ENCODE data around the gene JMJD7.

The JMJD7 gene

DNA sequence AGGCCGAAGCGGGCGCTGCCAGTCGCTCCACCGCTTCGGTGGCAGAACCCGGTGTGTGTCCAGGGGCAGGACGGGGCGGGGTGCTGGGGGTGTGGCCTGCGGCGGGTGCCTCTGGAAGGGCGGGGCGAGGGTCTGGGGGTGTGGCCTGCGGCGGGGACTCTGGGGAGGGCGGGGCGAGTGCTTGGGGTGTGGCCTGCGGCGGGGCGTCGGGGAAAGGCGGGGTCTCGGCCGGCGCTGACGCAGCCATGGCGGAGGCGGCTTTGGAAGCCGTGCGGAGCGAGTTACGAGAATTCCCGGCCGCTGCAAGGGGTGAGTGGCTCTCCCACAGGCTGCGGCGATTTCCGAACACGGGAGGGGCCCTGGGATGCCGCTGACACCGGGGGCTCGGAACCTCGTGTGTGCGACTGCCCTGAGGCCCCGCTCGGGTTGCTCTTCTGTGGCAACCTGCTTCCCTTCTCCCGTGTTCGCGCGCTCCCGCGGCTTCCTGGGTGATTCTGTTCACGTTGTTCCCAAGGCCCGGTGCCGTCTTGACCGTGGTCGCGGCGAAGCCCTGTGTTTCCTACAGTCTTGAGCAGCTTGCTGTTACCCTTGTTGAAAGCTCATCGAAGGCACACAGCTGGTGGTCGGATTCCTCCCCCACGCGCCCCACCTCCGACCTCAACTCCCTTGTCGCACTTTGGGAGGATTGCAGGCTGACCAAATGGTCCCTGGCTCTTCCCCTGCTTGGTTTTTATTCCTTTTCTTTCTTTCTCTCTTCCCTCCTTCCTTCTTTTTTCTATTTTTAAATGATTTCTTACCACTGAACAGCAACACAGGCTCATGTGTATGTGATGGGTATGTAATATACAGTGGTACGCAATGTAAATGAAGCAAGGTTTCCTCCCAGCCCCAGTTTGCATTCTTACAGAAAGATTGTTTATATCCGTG lies at the start of gene JMJD7:
Gene JMJD7, plus strand, starts transcription at position 213 of the 927 bp plus-strand sequence. Its CDS starts 33 bp downstream, at position 246.
- FAIRE-seq: no peak

GRCh38 chr15:41778521-41778920 lies 49.4 kb upstream of the JMJD7 start:
- FAIRE-seq: no peak

- no peak for FAIRE-seq
These were observed 48.2 kb upstream of the JMJD7 start for GRCh38 chr15:41779662-41780157.

- no peak for FAIRE-seq
These were observed 47.6 kb upstream of the JMJD7 start for GRCh38 chr15:41780266-41780665.

DNA sequence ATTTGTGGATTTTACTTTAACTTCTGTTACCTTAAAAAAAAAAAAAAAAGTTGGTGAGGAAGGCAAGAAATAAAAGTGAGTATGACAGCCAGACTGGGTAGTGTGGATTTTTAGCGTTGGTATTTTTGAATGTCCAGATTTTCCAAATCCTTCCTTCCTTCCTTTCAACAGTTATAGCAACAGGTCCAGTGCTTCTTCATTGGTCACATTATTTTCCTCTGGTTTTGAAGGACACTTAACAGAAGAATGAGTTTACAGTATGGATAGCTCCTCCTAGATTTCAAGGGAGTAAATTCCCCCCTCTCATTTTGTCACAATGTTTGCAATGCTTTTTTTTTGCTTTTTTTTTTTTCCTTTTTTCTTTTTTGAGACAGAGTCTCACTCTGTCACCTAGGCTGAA lies 47.2 kb upstream of the JMJD7 start:
- no peak for FAIRE-seq

DNA sequence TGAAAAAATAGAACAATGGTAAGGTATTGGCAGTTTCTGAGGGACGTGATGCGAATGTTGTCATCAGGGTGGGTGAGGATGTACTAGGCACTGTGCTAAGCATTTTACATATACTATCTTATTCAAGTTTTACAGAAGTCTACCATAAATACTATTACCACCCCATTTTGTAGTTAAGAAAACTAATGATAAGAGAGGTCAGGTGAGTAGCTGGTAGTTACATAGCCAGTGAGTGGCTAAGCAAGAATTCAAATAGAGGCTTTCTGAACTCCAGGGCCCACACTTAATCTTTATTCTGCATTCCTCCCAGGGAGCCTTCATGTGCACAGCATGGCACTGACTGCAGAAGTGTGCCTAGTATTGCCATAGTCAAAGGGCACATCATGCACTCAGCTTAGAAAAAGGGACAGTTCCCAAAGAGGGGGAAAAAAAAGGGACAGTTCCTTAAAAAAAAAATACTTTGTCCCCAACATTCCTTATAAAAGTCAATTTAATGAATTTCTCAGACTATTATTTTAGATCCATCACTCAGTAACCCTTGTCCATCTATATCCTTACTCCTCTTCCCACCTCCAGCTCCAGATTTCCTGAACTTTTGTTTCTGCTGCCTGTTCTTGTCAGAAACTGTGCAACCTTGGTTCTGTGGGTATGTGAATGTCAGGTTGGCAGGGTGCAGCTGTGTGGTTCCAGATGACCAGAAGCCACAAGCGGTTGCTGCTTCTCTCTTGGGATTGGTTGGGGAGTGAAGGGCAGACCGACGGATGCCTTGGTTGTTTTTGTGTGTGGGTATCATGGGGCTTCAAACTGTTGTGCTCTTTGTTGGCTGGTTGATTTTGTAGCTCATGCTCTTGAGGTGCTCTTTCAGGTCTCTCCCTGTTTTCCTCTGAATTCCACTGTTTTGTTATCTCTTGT lies 45.3 kb upstream of the JMJD7 start:
- no peak for FAIRE-seq

GRCh38 chr15:41783296-41783695 lies 44.6 kb upstream of the JMJD7 start:
- FAIRE-seq: no peak

GRCh38 chr15:41788262-41788661 lies 39.6 kb upstream of the JMJD7 start:
- no peak for FAIRE-seq

DNA sequence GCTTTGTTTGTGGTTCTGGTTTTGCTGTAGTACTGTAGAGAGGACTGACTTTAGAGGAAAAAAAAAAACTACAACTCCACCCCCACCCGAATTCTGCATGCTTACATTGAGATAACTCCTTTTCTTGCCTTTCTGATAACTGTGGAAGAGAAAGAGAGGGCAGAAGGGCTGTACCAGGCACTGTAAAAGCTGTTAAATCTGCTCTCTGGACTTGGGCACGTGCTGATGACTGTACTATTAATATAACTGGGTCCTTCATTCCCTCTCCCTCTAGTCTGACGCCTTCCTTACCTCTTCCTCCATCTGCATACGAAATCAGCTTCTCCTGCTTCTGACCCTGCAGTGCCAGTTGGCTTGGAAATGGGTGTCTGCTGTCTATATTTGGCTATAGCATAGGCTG lies 38.7 kb upstream of the JMJD7 start:
- FAIRE-seq: no peak

- FAIRE-seq: no peak
These were observed 38.2 kb upstream of the JMJD7 start for GRCh38 chr15:41789662-41790061.

GRCh38 chr15:41790169-41790568 lies 37.7 kb upstream of the JMJD7 start:
- FAIRE-seq: no peak

- no peak for FAIRE-seq
These were observed 36.9 kb upstream of the JMJD7 start for GRCh38 chr15:41790756-41791546.

GRCh38 chr15:41791547-41791937 lies 36.4 kb upstream of the JMJD7 start:
- no peak for FAIRE-seq

GRCh38 chr15:41792000-41792637 lies 35.8 kb upstream of the JMJD7 start:
- no peak for FAIRE-seq

DNA sequence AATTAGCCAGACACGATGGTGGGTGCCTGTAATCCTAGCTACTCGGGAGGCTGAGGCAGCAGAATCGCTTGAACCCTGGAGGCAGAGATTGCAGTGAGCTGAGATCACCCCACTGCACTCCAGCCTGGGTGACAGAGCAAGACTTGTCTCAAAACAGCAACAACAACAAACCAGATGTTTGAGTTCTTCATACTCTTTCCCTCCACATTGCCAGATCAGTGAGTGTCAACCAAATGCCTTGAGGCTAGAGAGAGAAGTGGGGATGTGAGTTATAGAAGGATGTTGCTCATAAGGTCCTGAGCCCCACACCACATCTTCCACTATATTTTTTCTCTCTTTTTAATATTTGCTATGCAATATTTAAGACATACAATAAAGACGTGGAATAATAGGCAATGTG lies 33.8 kb upstream of the JMJD7 start:
- FAIRE-seq: no peak

DNA sequence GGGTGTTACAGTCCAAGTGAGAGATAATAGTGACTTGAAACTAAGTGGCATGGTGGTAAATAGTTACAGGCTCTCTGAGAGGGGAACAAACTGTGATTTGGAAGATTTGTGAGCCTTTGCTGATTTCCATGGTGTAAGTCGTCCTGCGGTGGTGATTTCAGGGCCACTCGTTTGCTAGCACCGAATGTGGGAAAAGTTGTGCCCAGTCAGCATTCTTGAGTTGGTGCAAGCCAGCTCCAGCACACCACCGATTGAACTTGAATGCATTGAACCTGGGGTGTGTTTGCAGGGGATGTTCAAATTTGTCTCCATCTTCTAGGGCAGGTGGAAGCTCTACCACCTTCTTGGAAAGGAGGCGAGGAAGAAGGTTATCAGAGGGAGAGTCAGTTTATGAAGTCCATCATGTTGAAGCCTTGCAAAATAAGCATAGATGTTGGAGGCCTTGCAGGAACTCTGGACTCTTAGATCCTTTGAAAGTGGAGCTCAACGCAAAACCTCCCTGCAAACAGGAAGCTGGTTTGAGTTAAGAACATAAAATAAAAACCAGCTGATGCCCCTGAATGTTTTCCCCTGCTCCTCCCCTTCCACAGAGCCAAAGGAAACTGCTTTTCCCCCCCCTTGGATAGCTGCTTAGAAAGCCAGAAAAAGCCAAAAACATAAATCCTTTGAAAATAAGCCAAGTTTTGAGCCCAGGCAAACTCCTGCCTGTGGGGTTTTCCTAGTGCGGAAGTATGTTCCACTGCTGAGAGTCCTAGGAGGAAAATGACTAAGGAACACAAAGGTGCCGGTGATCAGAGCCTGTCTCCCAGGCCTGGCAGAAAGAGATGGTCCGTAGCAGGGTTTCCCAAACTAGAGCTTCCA lies 31.7 kb upstream of the JMJD7 start:
- FAIRE-seq: no peak

DNA sequence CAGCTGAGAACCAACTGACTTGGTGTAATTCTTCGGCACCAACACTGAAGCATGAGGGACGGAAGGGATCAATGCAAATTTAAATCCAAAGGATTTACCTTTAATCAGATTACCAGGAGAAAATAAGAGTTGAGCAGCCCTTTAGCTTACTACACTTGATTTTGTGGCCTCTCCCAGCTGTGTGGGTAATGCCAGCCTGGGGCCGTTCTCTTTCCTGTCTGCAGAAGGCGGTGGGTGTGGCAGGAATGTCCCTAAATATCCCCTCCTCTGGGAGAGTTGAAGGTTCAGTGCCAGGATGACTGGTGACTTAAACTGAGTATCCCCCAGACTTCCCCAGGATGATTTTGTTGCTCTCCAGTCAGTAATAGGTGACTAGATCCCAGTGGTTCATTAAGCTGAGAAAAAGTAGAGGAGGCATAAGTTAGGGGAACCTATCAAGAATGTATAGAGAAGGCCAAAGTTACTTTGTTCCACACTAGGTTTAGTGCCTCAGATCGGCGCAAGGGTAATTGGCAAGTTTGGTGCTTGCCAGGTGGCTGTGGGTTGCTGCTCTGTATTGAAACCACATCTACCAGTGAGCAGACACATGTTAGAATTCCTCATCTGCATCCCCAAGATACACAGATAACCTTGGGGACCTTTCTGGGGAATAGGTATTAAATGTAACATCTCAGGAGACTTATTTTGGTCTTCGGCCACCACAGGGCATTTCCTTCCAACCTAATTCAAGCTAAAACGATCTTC lies 30.5 kb upstream of the JMJD7 start:
- no peak for FAIRE-seq

DNA sequence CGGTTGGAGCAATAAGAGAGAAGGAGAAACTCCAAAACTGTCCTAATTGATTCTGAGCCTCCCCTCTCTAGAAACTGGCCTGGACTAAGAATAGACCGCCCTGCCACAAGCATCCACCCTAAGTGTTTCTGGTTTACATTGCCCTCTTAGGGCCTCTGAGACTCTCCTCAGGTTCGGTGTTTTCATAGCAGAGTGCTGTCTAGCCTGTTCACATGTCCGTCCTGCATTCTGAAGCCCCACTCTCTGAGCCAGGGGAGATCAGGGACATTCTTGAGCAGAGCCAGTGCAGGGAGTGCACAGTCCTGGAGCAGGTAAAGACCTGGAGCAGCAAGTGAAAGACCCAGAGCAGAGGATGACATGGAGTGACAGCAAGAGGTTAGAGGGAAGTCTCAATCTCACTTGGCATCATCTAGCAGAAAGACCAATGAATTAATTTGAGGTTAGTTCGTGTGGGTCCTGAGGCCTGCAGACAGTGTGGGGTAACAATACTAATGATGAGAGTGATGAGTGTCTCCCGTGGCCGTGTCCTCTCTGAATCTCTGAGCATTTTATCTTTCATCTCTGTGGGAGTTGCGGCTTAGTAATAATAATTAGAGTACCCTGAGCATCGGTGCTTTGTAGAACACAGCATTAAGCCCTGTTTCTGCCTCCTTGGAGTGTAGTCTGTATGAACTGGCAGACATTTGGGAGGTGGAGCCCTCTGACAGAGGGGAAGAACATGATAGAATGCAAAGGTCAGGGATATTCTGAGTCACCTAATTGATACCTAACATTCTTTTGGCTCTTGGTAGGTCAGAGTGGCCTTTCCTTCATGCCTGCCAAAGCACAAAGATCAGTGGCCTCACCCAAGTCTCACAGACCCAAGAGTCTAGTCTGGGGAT lies 29.0 kb upstream of the JMJD7 start:
- no peak for FAIRE-seq

GRCh38 chr15:41799488-41799805 lies 28.4 kb upstream of the JMJD7 start:
- no peak for FAIRE-seq

DNA sequence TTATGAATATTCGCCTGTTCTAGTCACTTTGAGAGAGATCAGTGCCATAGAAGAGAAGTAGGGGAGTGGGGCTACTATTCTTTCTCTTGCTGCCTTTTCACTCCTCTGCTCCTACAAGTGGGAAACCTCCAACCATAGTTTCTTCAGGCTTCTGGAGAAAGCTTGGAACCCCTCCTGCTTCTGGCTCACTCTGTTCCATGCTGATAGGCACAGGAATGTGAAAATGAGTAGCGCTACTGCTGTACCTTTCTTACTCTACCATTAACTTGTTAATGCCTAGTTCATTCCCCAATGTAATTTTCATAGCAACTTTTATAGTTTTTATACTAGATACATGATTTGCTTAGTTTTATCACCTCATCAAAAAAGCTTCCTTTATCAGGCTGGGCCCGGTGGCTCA lies 26.7 kb upstream of the JMJD7 start:
- no peak for FAIRE-seq

Data from G401.6 (cell line).